Neuronal stem cell (in vitro differentiated cells): ENCODE measurements around the gene GRIK2.

ENCODE experiments used
- DNase-seq: peaks from one replicate; pipeline ENCODE4 v3.0.0-alpha.2; 2013; ENCODE audit warnings: low spot score
- H2AFZ ChIP-seq: one replicate; pipeline ENCODE4 v1.6.1; 2013; ENCODE audit warnings: mild to moderate bottlenecking, low read length, inconsistent platforms
- H2AK5ac ChIP-seq: 2 replicates; pipeline ENCODE4 v1.6.1; 2013; ENCODE audit warnings: low read depth, mild to moderate bottlenecking, inconsistent platforms, low read length, moderate library complexity, mixed read lengths
- H2BK120ac ChIP-seq: 2 replicates; pipeline ENCODE4 v1.6.1; 2013; ENCODE audit warnings: low read depth, mild to moderate bottlenecking, inconsistent platforms, low read length, moderate library complexity, mixed read lengths
- H2BK12ac ChIP-seq: one replicate; pipeline ENCODE4 v1.6.1; 2013; ENCODE audit warnings: low read length, inconsistent platforms
- H2BK15ac ChIP-seq: 2 replicates; pipeline ENCODE4 v1.6.1; 2013; ENCODE audit warnings: mild to moderate bottlenecking, low read length, inconsistent platforms, mixed read lengths
- H2BK5ac ChIP-seq: one replicate; pipeline ENCODE4 v1.6.1; 2013; ENCODE audit warnings: inconsistent platforms, mild to moderate bottlenecking, low read length, moderate library complexity
- H3K14ac ChIP-seq: one replicate; pipeline ENCODE4 v1.6.1; 2013; ENCODE audit warnings: low read length, inconsistent platforms
- H3K18ac ChIP-seq: 2 replicates; pipeline ENCODE4 v1.6.1; 2013; ENCODE audit warnings: low read length, inconsistent platforms
- H3K23ac ChIP-seq: 2 replicates; pipeline ENCODE4 v1.6.1; 2013; ENCODE audit warnings: low read depth, mild to moderate bottlenecking, mixed read lengths, low read length, inconsistent platforms; ENCODE audit not compliant: poor library complexity
- H3K27ac ChIP-seq: replicated peaks from 3 replicates; pipeline ENCODE4 v1.5.1; 2013; ENCODE audit warnings: low read length, inconsistent platforms
- H3K27me3 ChIP-seq, 3 experiments: 2 replicates each; pipeline ENCODE4 v1.6.1; 2013; ENCODE audit warnings: low read length in 3 of 3, mild to moderate bottlenecking in 2 of 3, inconsistent platforms in 1 of 3, low read depth in 1 of 3, mixed read lengths in 1 of 3, moderate library complexity in 1 of 3; ENCODE audit not compliant: control insufficient read depth in 3 of 3, insufficient read depth in 3 of 3
- H3K36me3 ChIP-seq, 2 donors: replicated peaks in 1 of 2; 2 replicates each; pipeline ENCODE4 v1.6.1; 2013; ENCODE audit warnings: low read length in 2 of 2; ENCODE audit not compliant: control insufficient read depth in 2 of 2, insufficient read depth in 2 of 2
- H3K4ac ChIP-seq: 2 replicates; pipeline ENCODE4 v1.6.1; 2013; ENCODE audit warnings: inconsistent platforms, mild to moderate bottlenecking, low read length, moderate library complexity
- H3K4me1 ChIP-seq, 2 donors: 1 replicate in 1 of 2; 2 replicates in 1 of 2; pipeline ENCODE4 v1.6.1; 2013; ENCODE audit warnings: low read length in 2 of 2, low read depth in 1 of 2; ENCODE audit not compliant: control insufficient read depth in 2 of 2, insufficient read depth in 1 of 2
- H3K4me2 ChIP-seq: one replicate; pipeline ENCODE4 v1.6.1; 2013; ENCODE audit warnings: mild to moderate bottlenecking, low read length, inconsistent platforms; ENCODE audit not compliant: insufficient read depth, poor library complexity, severe bottlenecking
- H3K4me3 ChIP-seq, 2 donors: 2 replicates each; pipeline ENCODE4 v1.5.1; 2013; ENCODE audit warnings: low read length in 2 of 2, mild to moderate bottlenecking in 2 of 2, inconsistent platforms in 1 of 2, moderate library complexity in 1 of 2
- H3K79me1 ChIP-seq: one replicate; pipeline ENCODE4 v1.6.1; 2013; ENCODE audit warnings: low read depth, mild to moderate bottlenecking, inconsistent platforms, low read length, moderate library complexity
- H3K9ac ChIP-seq: one replicate; pipeline ENCODE4 v1.6.1; 2013; ENCODE audit warnings: mild to moderate bottlenecking, low read depth, low read length, inconsistent platforms; ENCODE audit not compliant: poor library complexity
- H3K9me3 ChIP-seq, 2 donors: replicated peaks in 1 of 2; 2 replicates each; pipeline versions ENCODE3 to v1.6.1; 2013; ENCODE audit warnings: low read length in 2 of 2, mild to moderate bottlenecking in 2 of 2, inconsistent platforms in 1 of 2, low read depth in 1 of 2, mixed read lengths in 1 of 2, moderate library complexity in 1 of 2; ENCODE audit not compliant: control insufficient read depth in 2 of 2, insufficient read depth in 1 of 2
- H4K8ac ChIP-seq: one replicate; pipeline ENCODE4 v1.6.1; 2013; ENCODE audit warnings: low read depth, mild to moderate bottlenecking, inconsistent platforms, low read length, moderate library complexity
- H4K91ac ChIP-seq: one replicate; pipeline ENCODE4 v1.6.1; 2013; ENCODE audit warnings: low read length, low read depth, mild to moderate bottlenecking, inconsistent platforms; ENCODE audit not compliant: poor library complexity
- WGBS, 2 donors: extraction: QIAGEN DNeasy Blood & Tissue Kit; methylation state at CpG; one replicate each; pipeline ENCODE4 v1.1.7; 2013; ENCODE audit warnings: missing lambda C conversion rate in 2 of 2, mixed read lengths in 1 of 2; ENCODE audit not compliant: insufficient read length in 2 of 2, insufficient replicate concordance in 1 of 2; ENCODE audit errors: extremely low coverage in 2 of 2; 5-methylcytosine and 5-hydroxymethylcytosine counted together

Gene GRIK2

GRCh38 chr6:101683884-101684283 is 290.4 kb downstream of the GRIK2 start:
- no peak overlapping the region for H3K4me3 ChIP-seq
- H2BK12ac ChIP-seq, result no peak overlapping the region
- no peak overlapping the region for H3K9ac ChIP-seq
- no peaks in the 10 kb centered on the region for H3K4me1 ChIP-seq
- no peaks in the 10 kb centered on the region for H3K36me3 ChIP-seq
- no peak overlapping the region for H4K8ac ChIP-seq
- no peak overlapping the region for H3K14ac ChIP-seq
- no peak overlapping the region for H3K4me2 ChIP-seq
- WGBS, 2 donors, result no CpG with 5 or more reads among the region's 1 CpG
- no peak overlapping the region for H2AFZ ChIP-seq
- no peaks in the 10 kb centered on the region for H3K27me3 ChIP-seq
- no peak overlapping the region for H3K18ac ChIP-seq
- H3K4ac ChIP-seq, result no peak overlapping the region
- H2BK15ac ChIP-seq, result no peak overlapping the region
- no peak overlapping the region for H3K23ac ChIP-seq
- DNase-seq, result no peak
- no peaks in the 10 kb centered on the region for H3K9me3 ChIP-seq
- no peaks in the 10 kb centered on the region for H3K79me1 ChIP-seq
- no peak overlapping the region for H4K91ac ChIP-seq
- H2AK5ac ChIP-seq, result no peak overlapping the region
- H2BK5ac ChIP-seq, result no peak overlapping the region
- no peak overlapping the region for H3K27ac ChIP-seq
- H2BK120ac ChIP-seq, result no peak overlapping the region

DNA sequence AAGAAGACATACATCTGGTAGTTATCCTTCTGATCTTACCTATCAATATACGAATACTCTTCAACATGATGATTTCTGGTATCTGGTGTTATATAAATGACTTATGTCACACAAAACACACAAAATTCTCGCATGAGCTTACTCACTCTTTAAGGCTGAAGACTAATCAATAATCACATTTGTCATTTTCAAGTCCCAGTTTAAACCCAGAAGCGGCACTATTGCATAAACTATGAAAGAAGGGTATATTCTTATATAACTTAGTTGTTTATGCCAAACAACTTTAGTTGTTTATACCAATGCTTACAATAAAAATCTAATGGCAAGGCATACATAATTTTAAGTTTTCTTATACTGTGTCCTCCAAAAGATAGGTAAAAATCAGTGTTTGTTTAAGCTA is 293.1 kb downstream of the GRIK2 start:
- H3K79me1 ChIP-seq, result no peaks in the 10 kb centered on the region

DNA sequence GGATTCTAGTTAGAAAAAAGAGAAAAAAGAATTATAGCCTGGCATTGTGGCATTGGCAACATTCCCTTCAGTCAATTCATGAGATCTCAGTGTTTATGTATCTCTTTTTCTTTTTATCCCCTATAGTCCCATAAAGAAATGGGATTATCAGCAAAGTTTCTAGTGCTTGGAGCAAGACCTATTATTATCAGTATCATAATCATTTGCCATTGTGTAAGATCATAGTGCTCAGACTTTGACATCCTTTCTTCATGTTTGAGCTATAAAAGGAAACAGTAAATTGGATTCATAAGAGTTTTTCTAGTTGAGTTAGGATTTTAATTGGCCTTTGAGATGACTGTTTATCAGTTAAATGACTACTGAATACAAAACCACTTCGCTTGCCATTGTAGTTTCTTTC is 295.6 kb downstream of the GRIK2 start:
- no peak overlapping the region for H3K9ac ChIP-seq
- no peaks in the 10 kb centered on the region for H3K9me3 ChIP-seq
- H3K4me3 ChIP-seq, result no peak overlapping the region
- no peak overlapping the region for H3K14ac ChIP-seq
- H2BK120ac ChIP-seq, result no peak overlapping the region
- H3K36me3 ChIP-seq, result no peaks in the 10 kb centered on the region
- no peak overlapping the region for H2AK5ac ChIP-seq
- H3K4ac ChIP-seq, result no peak overlapping the region
- no peak overlapping the region for H4K91ac ChIP-seq
- no peaks in the 10 kb centered on the region for H3K79me1 ChIP-seq
- DNase-seq, result no peak
- H4K8ac ChIP-seq, result no peak overlapping the region
- no peak overlapping the region for H2AFZ ChIP-seq
- H3K18ac ChIP-seq, result no peak overlapping the region
- no peak overlapping the region for H2BK12ac ChIP-seq
- H3K4me2 ChIP-seq, result no peak overlapping the region
- no peak overlapping the region for H2BK5ac ChIP-seq
- no peaks in the 10 kb centered on the region for H3K27me3 ChIP-seq
- H2BK15ac ChIP-seq, result no peak overlapping the region
- no peaks in the 10 kb centered on the region for H3K4me1 ChIP-seq
- H3K23ac ChIP-seq, result no peak overlapping the region
- no peak overlapping the region for H3K27ac ChIP-seq
- WGBS, 2 donors, result no CpG with 5 or more reads among the region's 1 CpG

More for the DNA sequence above, 293.1 kb downstream of the GRIK2 start:
- no peaks in the 10 kb centered on the region for H3K9me3 ChIP-seq
- H3K27me3 ChIP-seq, result no peaks in the 10 kb centered on the region
- no peak overlapping the region for H4K91ac ChIP-seq
- H4K8ac ChIP-seq, result no peak overlapping the region
- H3K9ac ChIP-seq, result no peak overlapping the region
- no peak overlapping the region for H3K27ac ChIP-seq
- H3K4ac ChIP-seq, result no peak overlapping the region
- H3K4me2 ChIP-seq, result no peak overlapping the region
- no CpG with 5 or more reads among the region's 3 CpGs for WGBS, 2 donors
- H2BK12ac ChIP-seq, result no peak overlapping the region
- H2AFZ ChIP-seq, result no peak overlapping the region
- no peak overlapping the region for H3K14ac ChIP-seq
- no peak overlapping the region for H2AK5ac ChIP-seq
- no peak overlapping the region for H2BK120ac ChIP-seq
- no peaks in the 10 kb centered on the region for H3K36me3 ChIP-seq
- no peak overlapping the region for H3K18ac ChIP-seq
- H2BK15ac ChIP-seq, result no peak overlapping the region
- DNase-seq, result no peak
- no peak overlapping the region for H3K23ac ChIP-seq
- no peak overlapping the region for H3K4me3 ChIP-seq
- no peak overlapping the region for H2BK5ac ChIP-seq
- H3K4me1 ChIP-seq, result no peaks in the 10 kb centered on the region

GRCh38 chr6:101689695-101690094 is 296.2 kb downstream of the GRIK2 start:
- Histone ChIP-seq H3K79me1 (no peaks in the 10 kb centered on the region), H3K27me3 (no peaks in the 10 kb centered on the region), H4K8ac (no peak overlapping the region), H2BK12ac (no peak overlapping the region), H3K23ac (no peak overlapping the region), H2AK5ac (no peak overlapping the region), H3K27ac (no peak overlapping the region), H3K4me1 (no peaks in the 10 kb centered on the region), H3K9me3 (no peaks in the 10 kb centered on the region), H2BK120ac (no peak overlapping the region), H2AFZ (no peak overlapping the region), H3K36me3 (no peaks in the 10 kb centered on the region), H3K18ac (no peak overlapping the region), H3K4me3 (no peak overlapping the region), H3K4ac (no peak overlapping the region), H4K91ac (no peak overlapping the region), H3K4me2 (no peak overlapping the region), H2BK15ac (no peak overlapping the region), H3K9ac (no peak overlapping the region), H2BK5ac (no peak overlapping the region), H3K14ac (no peak overlapping the region)
- whole genome bisulfite sequencing, 2 donors, result no CpG with 5 or more reads among the region's 2 CpGs
- no peak for DNase-seq
